ENCODE data around the gene NBL1.

The NBL1 gene

DNA sequence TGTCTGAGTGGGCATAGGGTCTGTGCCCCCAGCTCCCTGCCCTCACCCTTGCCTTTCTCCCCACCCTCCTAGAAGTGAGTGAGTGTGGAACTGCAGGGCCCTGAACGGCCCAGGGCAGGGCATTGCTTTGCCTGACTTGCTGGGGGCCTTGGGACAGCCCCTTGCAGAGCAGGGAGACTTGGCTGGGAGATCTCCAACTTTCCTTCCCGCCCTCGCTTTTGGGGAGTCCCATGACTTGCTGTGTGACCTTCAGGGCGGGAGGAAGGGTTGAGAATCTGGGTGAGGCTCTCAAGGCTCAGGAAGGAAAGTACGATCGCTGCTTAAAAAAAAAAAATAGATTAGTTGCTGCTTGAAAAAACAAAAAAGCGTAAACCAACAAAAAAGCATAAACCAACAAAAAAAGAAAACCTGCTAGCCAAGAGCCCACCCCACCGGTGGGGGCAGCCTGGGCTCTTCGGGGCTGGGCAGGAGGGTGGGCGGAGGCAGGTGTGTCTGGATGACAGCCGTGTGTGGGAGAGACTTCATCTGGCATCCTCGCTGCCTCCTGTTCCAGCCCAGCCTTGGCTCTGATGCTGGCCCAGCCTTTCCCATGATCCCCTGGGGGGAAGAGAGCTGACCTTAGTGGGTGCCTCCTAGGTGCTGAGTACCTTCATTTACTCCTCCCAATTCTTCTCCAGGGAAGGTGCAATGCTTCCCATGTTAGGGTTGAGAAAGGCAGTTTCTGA lies 6.5 kb downstream of the NBL1 start (continued):
- TF ChIP-seq, protein P1, sequence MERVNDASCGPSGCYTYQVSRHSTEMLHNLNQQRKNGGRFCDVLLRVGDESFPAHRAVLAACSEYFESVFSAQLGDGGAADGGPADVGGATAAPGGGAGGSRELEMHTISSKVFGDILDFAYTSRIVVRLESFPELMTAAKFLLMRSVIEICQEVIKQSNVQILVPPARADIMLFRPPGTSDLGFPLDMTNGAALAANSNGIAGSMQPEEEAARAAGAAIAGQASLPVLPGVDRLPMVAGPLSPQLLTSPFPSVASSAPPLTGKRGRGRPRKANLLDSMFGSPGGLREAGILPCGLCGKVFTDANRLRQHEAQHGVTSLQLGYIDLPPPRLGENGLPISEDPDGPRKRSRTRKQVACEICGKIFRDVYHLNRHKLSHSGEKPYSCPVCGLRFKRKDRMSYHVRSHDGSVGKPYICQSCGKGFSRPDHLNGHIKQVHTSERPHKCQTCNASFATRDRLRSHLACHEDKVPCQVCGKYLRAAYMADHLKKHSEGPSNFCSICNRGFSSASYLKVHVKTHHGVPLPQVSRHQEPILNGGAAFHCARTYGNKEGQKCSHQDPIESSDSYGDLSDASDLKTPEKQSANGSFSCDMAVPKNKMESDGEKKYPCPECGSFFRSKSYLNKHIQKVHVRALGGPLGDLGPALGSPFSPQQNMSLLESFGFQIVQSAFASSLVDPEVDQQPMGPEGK (CRISPR knock-in tag; IDR thresholded peaks at IDR 0.05; ENCODE audit: borderline replicate concordance) = no peak

DNA sequence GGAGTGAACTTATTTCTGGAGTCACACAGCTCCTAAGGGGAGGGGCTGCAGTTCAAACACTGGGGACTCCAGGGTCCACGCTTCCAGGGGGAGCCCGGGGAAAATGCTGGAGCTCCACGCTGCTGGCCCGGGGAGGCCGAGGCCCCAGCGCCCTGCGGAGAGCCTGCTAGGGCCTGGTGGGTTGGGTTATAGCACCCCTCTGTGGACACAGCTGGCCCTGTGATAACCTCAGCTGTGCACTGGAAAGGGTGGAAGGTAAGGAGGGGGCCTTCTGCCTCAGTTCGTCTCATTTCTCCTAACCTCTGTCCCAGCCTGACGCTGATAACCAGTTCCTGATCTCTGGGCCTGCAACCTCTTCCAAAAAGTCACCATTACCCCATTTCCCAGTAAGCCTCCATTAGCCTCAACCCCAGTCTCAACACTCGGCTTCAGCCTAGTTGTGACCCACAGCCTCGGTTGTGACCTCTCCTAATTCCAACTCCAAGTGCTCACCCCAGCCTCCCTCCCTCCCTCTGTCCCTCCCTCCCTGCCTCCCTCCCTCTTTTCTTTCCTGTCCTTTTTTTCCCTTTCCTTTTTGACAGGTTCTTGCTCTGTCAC lies 7.1 kb downstream of the NBL1 start:
- TF ChIP-seq ZNF565 (CRISPR knock-in tag; conservative IDR thresholded peaks at IDR 0.05; ENCODE audit: low read depth) = no peak
- TF ChIP-seq, protein P2, sequence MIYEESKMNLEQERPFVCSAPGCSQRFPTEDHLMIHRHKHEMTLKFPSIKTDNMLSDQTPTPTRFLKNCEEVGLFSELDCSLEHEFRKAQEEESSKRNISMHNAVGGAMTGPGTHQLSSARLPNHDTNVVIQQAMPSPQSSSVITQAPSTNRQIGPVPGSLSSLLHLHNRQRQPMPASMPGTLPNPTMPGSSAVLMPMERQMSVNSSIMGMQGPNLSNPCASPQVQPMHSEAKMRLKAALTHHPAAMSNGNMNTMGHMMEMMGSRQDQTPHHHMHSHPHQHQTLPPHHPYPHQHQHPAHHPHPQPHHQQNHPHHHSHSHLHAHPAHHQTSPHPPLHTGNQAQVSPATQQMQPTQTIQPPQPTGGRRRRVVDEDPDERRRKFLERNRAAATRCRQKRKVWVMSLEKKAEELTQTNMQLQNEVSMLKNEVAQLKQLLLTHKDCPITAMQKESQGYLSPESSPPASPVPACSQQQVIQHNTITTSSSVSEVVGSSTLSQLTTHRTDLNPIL (CRISPR knock-in tag; IDR thresholded peaks at IDR 0.05; ENCODE audit: low read depth) = no peak
- TF ChIP-seq, protein P3, sequence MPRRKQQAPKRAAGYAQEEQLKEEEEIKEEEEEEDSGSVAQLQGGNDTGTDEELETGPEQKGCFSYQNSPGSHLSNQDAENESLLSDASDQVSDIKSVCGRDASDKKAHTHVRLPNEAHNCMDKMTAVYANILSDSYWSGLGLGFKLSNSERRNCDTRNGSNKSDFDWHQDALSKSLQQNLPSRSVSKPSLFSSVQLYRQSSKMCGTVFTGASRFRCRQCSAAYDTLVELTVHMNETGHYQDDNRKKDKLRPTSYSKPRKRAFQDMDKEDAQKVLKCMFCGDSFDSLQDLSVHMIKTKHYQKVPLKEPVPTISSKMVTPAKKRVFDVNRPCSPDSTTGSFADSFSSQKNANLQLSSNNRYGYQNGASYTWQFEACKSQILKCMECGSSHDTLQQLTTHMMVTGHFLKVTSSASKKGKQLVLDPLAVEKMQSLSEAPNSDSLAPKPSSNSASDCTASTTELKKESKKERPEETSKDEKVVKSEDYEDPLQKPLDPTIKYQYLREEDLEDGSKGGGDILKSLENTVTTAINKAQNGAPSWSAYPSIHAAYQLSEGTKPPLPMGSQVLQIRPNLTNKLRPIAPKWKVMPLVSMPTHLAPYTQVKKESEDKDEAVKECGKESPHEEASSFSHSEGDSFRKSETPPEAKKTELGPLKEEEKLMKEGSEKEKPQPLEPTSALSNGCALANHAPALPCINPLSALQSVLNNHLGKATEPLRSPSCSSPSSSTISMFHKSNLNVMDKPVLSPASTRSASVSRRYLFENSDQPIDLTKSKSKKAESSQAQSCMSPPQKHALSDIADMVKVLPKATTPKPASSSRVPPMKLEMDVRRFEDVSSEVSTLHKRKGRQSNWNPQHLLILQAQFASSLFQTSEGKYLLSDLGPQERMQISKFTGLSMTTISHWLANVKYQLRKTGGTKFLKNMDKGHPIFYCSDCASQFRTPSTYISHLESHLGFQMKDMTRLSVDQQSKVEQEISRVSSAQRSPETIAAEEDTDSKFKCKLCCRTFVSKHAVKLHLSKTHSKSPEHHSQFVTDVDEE (CRISPR knock-in tag; IDR thresholded peaks at IDR 0.05) = no peak
- TF ChIP-seq CSDC2 (CRISPR knock-in tag; IDR thresholded peaks at IDR 0.05) = no peak
- TF ChIP-seq, protein P4, sequence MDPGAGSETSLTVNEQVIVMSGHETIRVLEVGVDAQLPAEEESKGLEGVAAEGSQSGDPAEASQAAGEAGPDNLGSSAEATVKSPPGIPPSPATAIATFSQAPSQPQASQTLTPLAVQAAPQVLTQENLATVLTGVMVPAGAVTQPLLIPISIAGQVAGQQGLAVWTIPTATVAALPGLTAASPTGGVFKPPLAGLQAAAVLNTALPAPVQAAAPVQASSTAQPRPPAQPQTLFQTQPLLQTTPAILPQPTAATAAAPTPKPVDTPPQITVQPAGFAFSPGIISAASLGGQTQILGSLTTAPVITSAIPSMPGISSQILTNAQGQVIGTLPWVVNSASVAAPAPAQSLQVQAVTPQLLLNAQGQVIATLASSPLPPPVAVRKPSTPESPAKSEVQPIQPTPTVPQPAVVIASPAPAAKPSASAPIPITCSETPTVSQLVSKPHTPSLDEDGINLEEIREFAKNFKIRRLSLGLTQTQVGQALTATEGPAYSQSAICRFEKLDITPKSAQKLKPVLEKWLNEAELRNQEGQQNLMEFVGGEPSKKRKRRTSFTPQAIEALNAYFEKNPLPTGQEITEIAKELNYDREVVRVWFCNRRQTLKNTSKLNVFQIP (CRISPR knock-in tag; IDR thresholded peaks at IDR 0.05; ENCODE audit: borderline replicate concordance, low read depth) = no peak
- TF ChIP-seq, protein P1 (CRISPR knock-in tag; IDR thresholded peaks at IDR 0.05; ENCODE audit: borderline replicate concordance) = no peak
- TF ChIP-seq SNAI2 (CRISPR knock-in tag; IDR thresholded peaks at IDR 0.05) = no peak
- no peak for TF ChIP-seq ZFP3 (CRISPR knock-in tag; IDR thresholded peaks at IDR 0.05)
- no peak for TF ChIP-seq RARB (CRISPR knock-in tag; IDR thresholded peaks at IDR 0.05)
- TF ChIP-seq GLIS3 (CRISPR knock-in tag; IDR thresholded peaks at IDR 0.05) = no peak
- no peak for TF ChIP-seq ZFP30 (CRISPR knock-in tag; IDR thresholded peaks at IDR 0.05)
- TF ChIP-seq ARNTL (CRISPR knock-in tag; IDR thresholded peaks at IDR 0.05; ENCODE audit: borderline replicate concordance, low read depth) = no peak
- no peak for TF ChIP-seq TOX (CRISPR knock-in tag; IDR thresholded peaks at IDR 0.05; ENCODE audit: borderline replicate concordance)
- peak; percentile 90 for ATAC-seq

DNA sequence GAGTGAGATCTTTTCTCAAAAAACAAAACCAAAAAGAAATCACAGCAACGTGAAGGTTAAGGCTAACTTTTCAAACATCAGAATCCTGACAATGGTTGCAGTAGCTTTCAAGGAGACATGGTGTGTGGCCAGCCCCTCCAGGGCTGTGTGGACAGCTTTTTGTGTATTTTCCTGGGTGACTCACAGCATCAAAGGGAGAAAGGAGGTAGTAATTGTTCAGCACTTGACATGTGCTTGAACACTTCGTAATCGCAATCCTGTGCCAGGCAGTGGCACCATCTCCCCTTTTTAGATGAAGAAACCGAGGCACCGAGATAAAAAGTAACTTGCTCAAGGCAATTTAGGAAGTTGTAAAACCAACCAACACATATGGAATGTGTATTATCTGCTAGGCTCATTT lies 10.3 kb downstream of the NBL1 start:
- no peak for TF ChIP-seq ZFP30 (CRISPR knock-in tag; IDR thresholded peaks at IDR 0.05)
- no peak for TF ChIP-seq GLIS3 (CRISPR knock-in tag; IDR thresholded peaks at IDR 0.05)
- no peak for TF ChIP-seq ZFP3 (CRISPR knock-in tag; IDR thresholded peaks at IDR 0.05)
- no peak for TF ChIP-seq ZNF70 (CRISPR knock-in tag; IDR thresholded peaks at IDR 0.05)
- no peak for TF ChIP-seq PPARA (CRISPR knock-in tag; IDR thresholded peaks at IDR 0.05; ENCODE audit: borderline replicate concordance)
- no peak for TF ChIP-seq BACH2 (CRISPR knock-in tag; IDR thresholded peaks at IDR 0.05; ENCODE audit: borderline replicate concordance)
- ATAC-seq = no peak

Data from SK-N-SH treated with all-trans-retinoic acid at 6 μM for 48 hours (cell line).